ENCODE results near the gene SLC26A8. TPM values are rescaled to one million over a fixed set of nuclear protein-coding genes. Genes with fewer than 3 reads are reported as not detected.
A peak's percentile ranks its signal among the peaks of the same experiment; 100 is the strongest.

Gene SLC26A8
- total and polyA plus RNA-seq, 4 donors, result 0.20 to 1.1 (median 0.48) TPM

GRCh38 chr6:35924146-35924545 lies 100.3 kb downstream of the SLC26A8 start:
- Histone ChIP-seq H3K27ac (ENCODE audit: low read depth in 1 of 2, low read length in 1 of 2) (no peak overlapping the region), H3K4me3 (no peak overlapping the region), H3K27me3 (ENCODE audit: control insufficient read depth in 3 of 3, insufficient read depth in 3 of 3, low read length in 2 of 3) (no peaks in the 10 kb centered on the region), H3K9ac (ENCODE audit: insufficient read depth in 1 of 2, low read length in 2 of 2) (no peak overlapping the region), H3K9me3 (ENCODE audit: control insufficient read depth in 4 of 4, insufficient read depth in 3 of 4, low read length in 3 of 4) (no peaks in the 10 kb centered on the region), H3K36me3 (ENCODE audit: control insufficient read depth in 4 of 4, insufficient read depth in 4 of 4, low read length in 4 of 4) (no peaks in the 10 kb centered on the region), H3K4me1 (ENCODE audit: control insufficient read depth in 5 of 5, insufficient read depth in 5 of 5, low read length in 5 of 5) (peaks cover 0 to 11% (median 2%) of the 10 kb centered on the region in 5 donors)
- DNase-seq (no peak), ATAC-seq (ENCODE audit: insufficient read depth, low FRiP score) (no peak)
- no peak for TF ChIP-seq CTCF (IDR thresholded peaks at IDR 0.05; ENCODE audit: control extremely low read depth, extremely low read depth)
- 92 to 96% methylated on average over 1 of the region's 1 CpG for WGBS, 2 donors

GRCh38 chr6:35922139-35922554 lies 102.3 kb downstream of the SLC26A8 start:
- Histone ChIP-seq H3K9me3 (ENCODE audit: control insufficient read depth in 4 of 4, insufficient read depth in 3 of 4, low read length in 3 of 4) (no peaks in the 10 kb centered on the region), H3K27me3 (ENCODE audit: control insufficient read depth in 3 of 3, insufficient read depth in 3 of 3, low read length in 2 of 3) (no peaks in the 10 kb centered on the region), H3K4me3 (no peak overlapping the region), H3K9ac (ENCODE audit: insufficient read depth in 1 of 2, low read length in 2 of 2) (no peak overlapping the region), H3K36me3 (ENCODE audit: control insufficient read depth in 4 of 4, insufficient read depth in 4 of 4, low read length in 4 of 4) (no peaks in the 10 kb centered on the region), H3K27ac (ENCODE audit: low read depth in 1 of 2, low read length in 1 of 2) (no peak overlapping the region), H3K4me1 (ENCODE audit: control insufficient read depth in 5 of 5, insufficient read depth in 5 of 5, low read length in 5 of 5) (peaks cover 0 to 22% (median 2%) of the 10 kb centered on the region in 5 donors)
- DNase-seq, result no peak
- ATAC-seq (ENCODE audit: insufficient read depth, low FRiP score), result no peak
- WGBS, 2 donors, result 74 to 85% methylated on average over 5 of the region's 5 CpGs
- no peak for TF ChIP-seq CTCF (IDR thresholded peaks at IDR 0.05; ENCODE audit: control extremely low read depth, extremely low read depth)

GRCh38 chr6:35920793-35921732 lies 103.4 kb downstream of the SLC26A8 start, which contains the start of gene SRPK1:
Gene SRPK1 (minus strand): TSS chr6:35921098. CDS start chr6:35921056, 42 bp downstream.
- DNase-seq (peak; percentile 82 to 90 (median 88)), ATAC-seq (ENCODE audit: insufficient read depth, low FRiP score) (peak; percentile 89)
- peak within 1 kb of the TSS; percentile 7 to 26 for H3K9ac ChIP-seq (ENCODE audit: insufficient read depth in 1 of 2, low read length in 2 of 2)
- H3K27me3 ChIP-seq (ENCODE audit: control insufficient read depth in 3 of 3, insufficient read depth in 3 of 3, low read length in 2 of 3), result no peaks in the 10 kb centered on the region
- 1% methylated on average over 46 to 69 of the region's 69 CpGs for WGBS, 2 donors
- H3K36me3 ChIP-seq (ENCODE audit: control insufficient read depth in 4 of 4, insufficient read depth in 4 of 4, low read length in 4 of 4), result no peaks in the 10 kb centered on the region
- no peak for TF ChIP-seq CTCF (IDR thresholded peaks at IDR 0.05; ENCODE audit: control extremely low read depth, extremely low read depth)
- peak within 1 kb of the TSS; percentile 95 for H3K4me3 ChIP-seq
- H3K9me3 ChIP-seq (ENCODE audit: control insufficient read depth in 4 of 4, insufficient read depth in 3 of 4, low read length in 3 of 4), result no peaks in the 10 kb centered on the region
- peak within 1 kb of the TSS; percentile 65 to 93 for H3K27ac ChIP-seq (ENCODE audit: low read depth in 1 of 2, low read length in 1 of 2)
- peaks cover 0 to 22% (median 2%) of the 10 kb centered on the region in 5 donors for H3K4me1 ChIP-seq (ENCODE audit: control insufficient read depth in 5 of 5, insufficient read depth in 5 of 5, low read length in 5 of 5)

All from lung (tissue), 12 donors.